HG03432 (cell line): Measurements from ENCODE around the gene SSH2.
"Not testable (repeated sequence)": the region's sequence is repeated elsewhere in the genome, so short reads cannot be mapped to it uniquely, and the experiment has no call there.

Experiments used
- ATAC-seq: cut with Tn5 transposase; IDR thresholded peaks from one replicate; pipeline ENCODE4 v1.9.1; 2021; ENCODE audit warnings: mild to moderate bottlenecking, moderate library complexity; ENCODE audit not compliant: unreplicated experiment

The SSH2 gene

GRCh38 chr17:29787995-29788394 lies 142.0 kb downstream of the SSH2 start:
- no peak for ATAC-seq

- no peak for ATAC-seq
Measured at GRCh38 chr17:29782917-29783316, 147.1 kb downstream of the SSH2 start.

GRCh38 chr17:29779812-29780190 lies 150.2 kb downstream of the SSH2 start:
- ATAC-seq: not testable (repeated sequence)

- ATAC-seq: peak; percentile 52
Measured at GRCh38 chr17:29778956-29779811, 150.8 kb downstream of the SSH2 start.

- ATAC-seq: no peak
Measured at GRCh38 chr17:29777663-29778062, 152.4 kb downstream of the SSH2 start.

- no peak for ATAC-seq
Measured at GRCh38 chr17:29776026-29776425, 154.0 kb downstream of the SSH2 start.

- no peak for ATAC-seq
Measured at GRCh38 chr17:29772981-29773380, 157.0 kb downstream of the SSH2 start.

GRCh38 chr17:29771546-29771945 lies 158.5 kb downstream of the SSH2 start:
- ATAC-seq: no peak

- ATAC-seq: no peak
Measured at GRCh38 chr17:29769225-29769624, 160.8 kb downstream of the SSH2 start.

GRCh38 chr17:29766796-29767327 lies 163.2 kb downstream of the SSH2 start:
- ATAC-seq: no peak

- ATAC-seq: no peak
Measured at GRCh38 chr17:29764748-29765147, 165.3 kb downstream of the SSH2 start.

GRCh38 chr17:29764217-29764616 lies 165.8 kb downstream of the SSH2 start:
- ATAC-seq: no peak

GRCh38 chr17:29763273-29763672 lies 166.8 kb downstream of the SSH2 start:
- ATAC-seq: no peak

- ATAC-seq: peak; percentile 83
Measured at GRCh38 chr17:29761040-29761761, 168.8 kb downstream of the SSH2 start.

- peak; percentile 30 for ATAC-seq
Measured at GRCh38 chr17:29760279-29761039, 169.6 kb downstream of the SSH2 start.

GRCh38 chr17:29758255-29758654 lies 171.8 kb downstream of the SSH2 start:
- ATAC-seq: no peak

GRCh38 chr17:29757788-29758187 lies 172.2 kb downstream of the SSH2 start:
- ATAC-seq: no peak

- peak; percentile 53 for ATAC-seq
Measured at GRCh38 chr17:29753845-29754439, 176.1 kb downstream of the SSH2 start.

GRCh38 chr17:29749045-29749825 lies 180.8 kb downstream of the SSH2 start:
- no peak for ATAC-seq

GRCh38 chr17:29748400-29748799 lies 181.6 kb downstream of the SSH2 start:
- no peak for ATAC-seq
